NOMO-1 (cell line): Measurements from ENCODE around the gene PCBP3.
A peak's percentile ranks its signal among the peaks of the same experiment; 100 is the strongest.
"Not testable (repeated sequence)": the region's sequence is repeated elsewhere in the genome, so short reads cannot be mapped to it uniquely, and the experiment has no call there.

Experiments used
- DNase-seq, 2 experiments: peaks; one replicate each; lab custom pipeline; 2025; ENCODE audit not compliant: unreplicated experiment in 2 of 2; lab: John Stamatoyannopoulos, UW

Gene PCBP3

DNA sequence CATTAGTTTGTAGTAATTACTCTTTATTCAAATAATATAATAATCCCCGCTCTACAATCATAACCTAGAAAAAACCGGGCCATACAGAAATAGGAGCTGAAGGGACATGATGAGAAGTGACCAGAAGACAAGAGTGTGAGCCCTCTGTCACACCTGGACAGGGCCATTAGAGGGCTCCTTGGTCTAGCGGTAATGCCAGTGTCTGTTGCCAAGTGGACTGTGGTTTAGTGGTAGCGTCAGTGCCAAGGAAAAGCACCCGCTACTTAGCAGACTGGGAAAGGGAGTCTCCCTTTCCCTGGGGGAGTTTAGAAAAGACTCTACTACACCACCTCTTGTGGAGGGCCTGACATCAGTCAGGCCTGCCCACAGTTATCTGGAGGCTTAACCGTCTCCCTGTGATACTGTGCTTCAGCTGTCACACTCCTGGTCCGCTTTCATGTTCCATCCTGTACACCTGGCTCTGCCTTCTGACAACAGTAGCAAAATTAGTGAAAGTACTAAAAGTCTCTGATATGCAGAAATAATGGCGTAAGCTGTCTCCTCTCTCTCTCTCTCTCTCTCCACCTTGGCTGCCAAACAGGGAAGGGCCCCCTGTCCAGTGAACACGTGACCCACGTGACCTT is 19.2 kb downstream of the PCBP3 start:
- not testable (repeated sequence) for DNase-seq

DNA sequence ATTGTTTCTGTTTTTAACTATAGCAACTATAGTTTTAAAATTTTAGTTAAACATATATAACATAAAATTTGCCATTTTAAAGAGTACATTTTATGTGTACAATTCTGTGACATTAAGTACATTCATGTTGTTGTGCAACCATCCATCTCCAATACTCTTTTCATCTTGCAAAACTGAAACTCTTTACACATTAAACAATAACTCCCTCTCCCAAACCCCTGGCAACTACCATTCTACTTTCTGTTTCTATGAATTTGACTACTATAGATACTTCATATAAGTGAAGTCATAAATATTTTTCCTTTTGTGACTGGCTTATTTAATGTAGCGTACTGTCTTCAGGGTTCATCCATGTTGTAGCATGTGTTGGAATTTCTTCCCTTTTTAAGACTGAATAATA is 25.9 kb downstream of the PCBP3 start:
- DNase-seq, result no peak

DNA sequence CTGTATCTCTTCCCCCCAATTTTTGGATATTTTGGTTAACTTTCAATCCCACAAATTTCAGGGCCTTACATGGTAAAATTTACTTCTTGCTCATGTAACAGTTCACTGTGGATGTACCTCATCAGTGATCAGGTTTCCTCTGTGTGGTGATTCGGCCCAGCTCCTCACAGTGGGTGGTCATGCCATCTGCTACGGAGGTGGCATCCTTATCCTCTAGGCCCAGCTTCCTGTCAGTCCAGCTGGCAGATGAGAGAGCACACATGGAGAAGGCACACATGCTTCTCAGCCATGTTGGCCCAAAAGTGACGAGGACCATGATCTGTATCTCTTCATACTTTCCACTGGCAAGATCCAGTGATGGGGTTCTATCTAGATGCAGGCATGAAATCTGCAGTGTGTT is 27.2 kb downstream of the PCBP3 start:
- DNase-seq, result no peak

DNA sequence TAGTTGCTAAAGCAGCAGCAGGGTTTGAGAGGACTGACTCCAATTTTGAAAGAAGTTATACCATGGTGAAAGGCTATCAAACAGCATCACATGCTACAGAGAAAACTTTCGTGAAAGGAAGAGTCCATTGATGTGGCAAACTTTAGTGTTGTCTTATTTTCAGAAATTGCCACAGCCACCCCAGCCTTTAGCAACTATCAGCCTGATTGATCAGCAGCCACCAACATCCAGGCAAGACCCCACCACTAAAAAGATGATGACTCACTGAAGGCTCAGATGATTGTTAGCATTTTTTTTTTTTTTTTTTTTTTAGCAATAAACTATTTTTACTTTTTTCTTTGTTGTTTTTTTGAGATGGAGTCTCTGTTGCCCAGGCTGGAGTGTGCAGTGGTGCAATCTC is 35.3 kb downstream of the PCBP3 start:
- not testable (repeated sequence) for DNase-seq

DNA sequence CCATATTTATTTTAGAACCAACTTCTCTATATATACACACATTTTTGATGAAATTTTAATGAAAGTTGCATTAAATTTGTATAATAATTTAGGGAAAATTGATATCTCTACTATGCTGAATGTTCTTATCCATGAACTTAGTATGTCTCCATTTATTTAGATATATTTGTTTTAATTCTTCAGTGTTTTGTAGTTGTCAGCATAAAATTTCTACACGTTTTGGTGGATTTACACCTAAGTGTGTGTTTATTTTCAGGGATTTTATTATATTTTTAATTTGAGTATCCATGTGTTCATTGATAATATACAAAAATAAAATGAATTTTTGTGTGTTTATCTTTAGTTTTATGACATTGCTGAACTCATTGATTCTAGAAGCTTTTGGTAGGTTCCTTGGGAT is 36.7 kb downstream of the PCBP3 start:
- no peak for DNase-seq

DNA sequence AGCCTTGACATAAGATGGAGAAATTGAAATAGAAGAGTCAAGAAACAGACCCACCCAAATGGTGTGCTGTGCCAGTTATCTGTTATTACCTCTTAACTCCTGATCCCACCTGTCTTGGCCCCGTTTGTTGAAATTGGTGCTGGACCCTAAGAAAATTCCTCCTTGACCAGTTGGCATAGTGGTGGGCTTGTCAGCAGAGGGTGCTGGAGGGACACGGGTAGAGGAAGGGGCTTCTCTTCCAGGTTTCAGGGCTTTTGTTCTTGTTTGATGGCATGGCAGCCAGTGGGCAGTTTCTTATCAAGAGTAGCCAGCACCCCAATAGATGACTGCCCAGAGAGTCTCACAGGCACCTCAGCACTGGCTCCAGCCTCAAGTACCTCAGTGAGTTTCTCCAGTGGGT is 51.6 kb downstream of the PCBP3 start:
- DNase-seq, result no peak

DNA sequence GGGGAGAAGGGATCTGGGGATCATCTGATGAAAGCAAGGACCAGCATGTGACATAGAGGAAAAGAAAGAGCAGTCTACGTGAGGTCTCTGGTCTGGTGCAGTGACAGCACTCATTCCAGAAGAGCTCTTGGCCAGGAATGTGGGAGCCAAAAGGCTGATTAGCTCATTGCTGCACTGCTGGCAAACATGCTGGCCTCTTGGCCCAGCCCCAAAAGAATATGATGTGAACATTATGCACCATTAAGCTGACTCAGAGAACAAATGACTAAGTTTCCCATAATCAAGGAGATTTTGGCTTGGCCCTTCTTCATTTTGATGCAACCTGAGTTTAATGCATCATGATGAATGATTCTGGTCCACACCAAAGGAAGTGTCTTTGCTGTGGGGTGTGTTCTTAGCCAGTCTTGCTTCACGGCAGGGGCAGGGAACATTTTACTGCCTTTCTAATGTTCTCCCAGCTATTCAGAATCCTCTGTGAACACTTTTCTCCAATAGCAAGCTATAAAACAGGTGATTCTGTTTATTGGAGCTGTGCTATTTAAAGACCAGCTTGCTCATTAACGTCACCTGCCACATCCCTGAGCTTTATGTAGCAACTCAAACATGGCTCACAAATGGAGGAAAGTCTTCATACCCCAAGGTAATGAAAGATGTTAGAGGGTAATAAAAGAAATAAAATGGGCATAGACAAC is 55.1 kb downstream of the PCBP3 start:
- DNase-seq, result no peak

DNA sequence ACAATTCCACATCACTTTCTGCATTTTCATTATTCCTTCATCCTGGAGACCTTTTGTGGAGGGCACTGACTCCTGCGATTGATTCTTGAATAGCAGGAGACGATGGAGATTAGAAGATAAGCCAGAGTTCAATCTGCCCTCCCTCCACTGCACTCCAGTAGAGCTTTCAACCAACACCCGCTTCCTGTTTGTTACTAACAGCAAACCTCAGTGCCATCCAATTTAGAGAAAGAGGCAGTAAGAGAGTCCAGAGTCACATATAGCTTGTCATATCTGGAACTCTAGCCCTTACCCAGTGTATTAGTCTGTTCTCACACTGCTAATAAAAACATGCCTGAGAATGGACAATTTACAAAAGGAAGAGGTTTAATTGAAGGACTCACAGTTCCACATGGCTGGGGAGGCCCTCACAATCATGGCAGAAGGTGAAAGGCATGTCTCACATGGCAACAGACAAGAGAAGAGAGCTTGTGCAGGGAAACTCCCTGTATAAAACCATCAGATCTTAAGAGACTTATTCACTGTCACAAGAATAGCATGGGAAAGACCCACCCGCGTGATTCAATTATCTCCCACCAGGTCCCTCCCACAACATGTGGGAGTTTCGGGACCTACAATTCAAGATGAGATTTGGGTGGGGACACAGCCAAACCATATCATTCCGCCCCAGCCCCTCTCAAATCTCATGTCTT is 55.9 kb downstream of the PCBP3 start:
- no peak for DNase-seq

DNA sequence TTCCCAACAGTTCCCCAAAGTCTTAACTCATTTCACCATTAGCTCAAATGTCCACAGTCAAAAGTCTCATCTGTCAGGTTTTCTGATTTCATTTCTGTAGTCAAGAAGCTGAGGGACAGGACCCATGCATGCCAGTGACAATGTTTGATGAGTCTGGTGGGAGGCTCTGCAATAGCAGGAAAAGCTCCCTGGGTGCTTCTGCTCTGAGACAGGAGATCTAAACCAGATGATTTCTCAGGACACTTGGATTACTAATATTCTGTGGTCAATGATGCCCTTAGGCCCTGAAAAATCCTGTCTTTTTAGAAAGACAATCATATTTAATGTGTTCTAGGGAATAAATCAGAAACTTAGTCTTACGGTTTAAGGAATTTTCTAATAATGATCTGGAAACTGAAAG is 56.4 kb downstream of the PCBP3 start:
- DNase-seq, result no peak

DNA sequence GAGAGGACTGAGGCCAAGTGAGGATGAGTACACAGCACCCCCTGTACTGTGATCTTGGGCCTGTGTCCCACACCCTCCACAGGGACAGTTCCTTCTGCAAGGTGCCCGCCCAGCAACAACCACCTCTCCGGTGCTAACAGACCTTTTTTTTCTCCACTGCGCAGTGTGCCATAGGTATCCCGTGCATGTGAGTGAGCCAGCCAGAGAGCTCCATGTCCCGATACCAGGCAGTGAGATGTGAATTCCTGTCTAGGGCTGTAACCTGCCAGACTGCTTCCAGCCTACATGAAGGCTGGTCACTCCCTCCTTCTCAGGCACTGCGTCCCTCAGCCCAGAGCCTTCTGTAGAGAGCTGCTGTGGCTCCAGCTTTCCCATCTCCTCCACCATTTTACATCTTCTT is 56.9 kb downstream of the PCBP3 start:
- no peak for DNase-seq

DNA sequence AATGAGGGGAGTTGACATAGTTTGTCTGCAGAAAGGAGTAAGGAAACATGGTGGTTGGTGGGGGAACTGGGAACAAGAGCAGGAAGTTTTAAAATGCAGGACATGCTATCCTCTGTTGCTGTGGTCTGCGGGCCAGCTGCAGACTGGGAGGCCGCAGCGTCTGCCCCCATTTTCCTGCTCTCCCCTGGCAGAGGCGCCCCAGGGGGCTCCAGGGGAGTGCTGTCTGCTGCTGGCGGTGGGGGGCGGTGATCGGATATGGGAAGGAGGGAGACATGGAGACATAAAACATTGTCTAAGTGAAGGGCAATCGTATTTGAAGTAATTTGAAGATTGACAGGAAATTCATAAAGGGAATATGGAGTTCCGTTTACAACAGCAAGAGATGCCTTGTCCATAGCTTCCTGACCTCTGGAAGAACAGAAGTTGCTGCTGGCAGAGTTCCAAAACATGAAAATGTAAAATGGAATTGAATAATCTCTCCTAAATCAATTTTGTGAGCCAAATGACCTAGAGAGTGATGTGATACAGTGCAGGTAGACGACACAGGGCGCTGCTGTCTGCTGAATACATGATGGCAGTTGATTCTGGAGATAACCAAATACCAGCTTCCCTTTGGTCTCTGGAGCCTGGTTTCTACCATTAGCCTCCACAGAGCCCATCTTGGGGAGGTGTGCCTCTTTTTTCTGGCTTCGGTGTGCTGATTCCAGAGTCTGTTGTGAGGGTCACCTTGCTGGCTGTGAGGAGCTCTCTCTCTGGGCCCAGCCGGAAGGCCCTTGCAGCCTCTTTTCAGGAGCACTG is 61.0 kb downstream of the PCBP3 start:
- DNase-seq, result no peak

DNA sequence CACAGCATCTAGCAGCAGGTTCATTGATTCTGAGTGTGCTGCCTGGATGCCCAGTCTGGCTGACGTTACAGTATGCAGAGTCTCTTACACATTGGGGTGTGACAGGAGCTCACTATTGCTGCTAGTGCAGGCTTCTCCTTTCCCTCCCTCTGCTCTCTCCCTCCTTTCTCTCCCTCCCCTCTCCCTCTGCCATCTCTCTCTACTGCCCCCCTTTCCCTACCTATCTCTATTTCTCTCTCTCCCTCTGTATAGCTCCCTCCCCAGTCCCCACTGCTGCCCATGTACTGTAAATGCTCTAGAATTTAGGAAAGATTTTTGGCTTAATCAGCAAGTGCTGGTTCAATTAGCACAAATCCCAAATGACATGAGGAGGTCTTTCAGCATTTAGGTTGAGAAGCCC is 62.8 kb downstream of the PCBP3 start:
- DNase-seq, result no peak

DNA sequence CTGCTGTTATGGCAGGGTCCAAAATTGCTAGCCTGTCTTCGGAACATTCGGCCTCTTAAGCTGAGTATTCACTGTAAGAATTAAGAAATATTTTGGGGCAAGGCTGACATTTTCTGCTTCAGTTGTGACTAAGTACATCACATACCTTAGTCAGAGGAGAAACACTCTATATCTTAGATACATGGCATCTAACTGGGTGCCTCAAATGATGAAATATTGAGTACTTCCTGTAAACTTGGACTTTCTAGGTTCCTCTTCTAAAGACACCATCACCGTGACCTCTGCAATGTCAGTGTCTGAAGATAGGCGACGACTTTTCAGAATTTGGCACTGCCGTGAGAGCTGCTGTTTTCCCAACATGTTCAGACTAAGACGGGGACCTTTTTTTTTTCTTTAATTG is 65.6 kb downstream of the PCBP3 start:
- peak; percentile 42 to 90 for DNase-seq

DNA sequence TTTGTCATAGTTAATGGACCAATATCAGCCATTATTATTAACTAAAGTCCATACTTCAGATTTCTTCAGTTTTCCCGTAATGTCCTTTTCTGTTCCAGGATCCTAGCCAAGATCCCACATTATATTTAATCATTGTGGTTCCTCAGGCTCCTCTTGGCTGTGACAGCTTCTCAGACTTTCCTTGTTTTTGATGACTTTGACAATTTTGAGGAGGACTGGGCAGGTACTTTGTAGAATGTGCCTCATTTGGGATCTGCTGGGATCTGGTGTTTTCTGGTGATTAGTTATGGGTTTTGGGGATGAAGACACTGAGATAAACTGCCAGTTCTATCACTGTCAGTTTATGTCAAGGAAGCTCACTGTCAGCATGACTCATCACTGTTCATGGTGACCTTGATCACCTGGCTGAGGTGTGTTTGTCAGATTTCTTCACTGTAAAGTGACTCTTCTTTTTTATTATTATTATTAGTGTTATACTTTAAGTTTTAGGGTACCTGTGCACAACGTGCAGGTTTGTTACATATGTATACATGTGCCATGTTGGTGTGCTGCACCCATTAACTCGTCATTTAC is 66.3 kb downstream of the PCBP3 start:
- no peak for DNase-seq

DNA sequence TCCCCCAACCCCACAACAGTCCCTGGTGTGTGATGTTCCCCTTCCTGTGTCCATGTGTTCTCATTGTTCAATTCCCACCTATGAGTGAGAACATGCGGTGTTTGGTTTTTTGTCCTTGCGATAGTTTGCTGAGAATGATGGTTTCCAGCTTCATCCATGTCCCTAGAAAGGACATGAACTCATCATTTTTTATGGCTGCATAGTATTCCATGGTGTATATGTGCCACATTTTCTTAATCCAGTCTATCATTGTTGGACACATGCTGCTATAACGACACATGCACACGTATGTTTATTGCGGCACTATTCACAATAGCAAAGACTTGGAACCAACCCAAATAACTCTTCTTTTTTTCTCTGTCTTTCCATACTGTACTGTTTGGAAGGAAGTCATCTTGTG is 66.8 kb downstream of the PCBP3 start:
- DNase-seq, result not testable (repeated sequence)

DNA sequence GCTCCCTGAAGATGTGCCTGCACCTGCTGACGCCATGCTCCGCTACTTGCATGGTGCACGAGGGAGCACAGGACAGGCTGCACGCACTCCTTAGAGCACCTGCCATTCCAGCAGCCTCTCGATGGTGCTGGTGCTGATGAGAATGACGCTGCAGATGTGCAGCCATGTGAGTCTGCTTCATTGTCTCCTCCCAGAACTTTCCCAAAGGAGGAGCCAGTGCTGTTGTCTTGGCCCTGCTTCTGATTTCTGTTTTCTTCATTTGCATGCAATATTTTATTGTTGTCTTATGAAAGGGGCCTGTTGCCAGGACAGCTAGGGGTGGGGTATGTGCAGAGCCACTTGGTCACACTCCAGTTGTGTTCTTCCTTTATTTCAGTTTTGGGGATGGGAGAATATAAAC is 70.1 kb downstream of the PCBP3 start:
- DNase-seq, result no peak

DNA sequence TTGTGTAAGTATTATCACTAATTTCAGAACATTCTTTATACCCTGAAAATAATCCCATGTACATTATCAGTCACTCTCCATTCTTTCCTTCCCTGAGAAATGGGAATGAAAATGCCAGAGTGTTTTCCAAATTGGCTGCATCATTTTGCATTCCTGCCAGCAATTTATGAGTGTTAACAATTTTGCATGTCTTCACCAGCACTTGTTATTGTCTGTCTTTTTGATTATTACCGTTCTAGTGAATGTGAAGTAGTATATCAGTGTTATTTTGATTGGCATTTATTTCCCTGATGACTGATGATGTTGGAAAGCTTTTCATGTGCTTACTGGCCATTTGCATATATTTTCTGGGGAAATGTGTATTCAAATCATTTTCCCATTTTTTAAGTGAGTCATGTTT is 71.9 kb downstream of the PCBP3 start:
- no peak for DNase-seq

DNA sequence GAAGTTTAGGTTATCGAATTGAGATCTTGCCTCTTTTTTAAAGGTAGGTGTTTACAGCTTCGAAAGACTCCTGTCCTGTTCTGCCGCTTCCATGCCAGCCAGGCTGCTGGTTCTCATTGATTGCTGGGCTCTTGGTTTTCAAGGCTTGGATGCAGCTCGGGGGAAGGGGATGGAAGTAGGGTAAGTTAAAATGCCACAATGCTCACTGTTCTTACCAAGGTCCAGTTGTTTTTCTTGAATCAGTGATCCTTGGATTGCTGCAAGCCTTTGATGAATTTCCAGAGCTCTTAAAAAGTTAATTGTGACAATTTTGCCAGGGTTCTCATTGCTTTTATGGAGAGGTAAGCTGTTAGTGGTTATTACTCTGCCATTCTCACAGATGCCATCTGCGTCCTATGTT is 74.9 kb downstream of the PCBP3 start:
- no peak for DNase-seq

DNA sequence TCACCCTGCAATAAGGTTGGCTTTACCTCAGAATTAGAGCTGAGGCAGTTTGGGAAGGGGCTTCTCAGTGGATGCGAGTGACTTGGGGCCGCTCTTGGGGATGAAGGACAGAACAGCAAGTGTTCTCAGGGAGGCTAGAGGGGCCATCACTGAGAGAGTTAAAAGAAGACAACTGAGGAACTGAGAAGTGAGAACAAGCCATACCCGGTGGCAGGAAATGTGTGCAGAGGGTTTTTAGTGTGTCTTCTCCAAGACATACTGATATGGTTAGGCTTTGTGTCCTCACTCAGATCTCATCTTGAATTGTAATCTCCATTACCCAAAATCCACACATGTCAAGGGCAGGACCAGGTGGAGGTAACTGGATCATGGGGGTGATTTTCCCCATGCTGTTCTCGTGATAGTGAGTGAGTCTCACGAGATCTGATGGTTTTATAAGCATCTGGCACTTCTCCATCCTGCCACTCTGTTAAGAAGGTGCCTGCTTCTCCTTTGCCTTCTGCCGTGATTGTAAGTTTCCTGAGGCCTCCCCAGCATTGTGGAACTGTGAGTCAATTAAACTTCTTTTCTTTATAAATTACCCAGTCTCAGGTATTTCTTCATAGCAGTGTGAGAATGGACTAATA is 75.8 kb downstream of the PCBP3 start:
- no peak for DNase-seq

DNA sequence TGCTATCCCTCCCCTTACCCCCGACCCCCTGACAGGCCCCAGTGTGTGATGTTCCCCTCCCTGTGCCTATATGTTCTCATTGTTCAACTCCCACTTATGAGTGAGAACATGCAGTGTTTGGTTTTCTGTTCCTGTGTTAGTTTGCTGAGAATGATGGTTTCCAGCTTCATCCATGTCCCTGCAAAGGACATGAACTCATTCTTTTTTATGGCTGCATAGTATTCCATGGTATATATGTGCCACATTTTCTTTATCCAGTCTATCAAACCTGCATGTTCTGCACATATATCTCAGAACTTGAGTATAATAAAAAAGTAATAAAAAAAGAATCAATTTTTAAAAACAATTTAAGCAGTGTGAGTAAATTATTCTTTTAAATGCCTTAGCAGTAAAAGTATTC is 76.7 kb downstream of the PCBP3 start:
- DNase-seq, result not testable (repeated sequence)

DNA sequence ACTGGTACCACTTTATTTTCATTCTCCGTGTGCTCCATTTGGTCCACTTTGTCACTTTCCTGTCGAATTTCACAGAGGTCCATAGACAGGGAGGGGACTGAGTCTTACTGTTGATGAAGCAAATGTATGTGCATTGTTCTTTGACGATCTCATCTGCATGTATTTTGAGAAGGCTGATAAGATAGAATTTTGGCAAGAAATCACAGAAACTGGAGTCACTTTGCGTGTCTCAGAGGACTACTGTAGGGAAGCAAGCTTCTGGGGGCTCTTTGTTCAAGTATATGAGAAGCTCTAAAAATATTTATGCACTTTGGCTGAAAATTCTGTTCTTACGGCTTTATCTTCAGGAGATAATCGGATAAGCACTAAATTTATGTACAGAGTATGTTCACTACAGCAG is 78.1 kb downstream of the PCBP3 start:
- no peak for DNase-seq
